Calu3 (cell line): ENCODE data around the gene CDH13. TPM values are rescaled to one million over a fixed set of nuclear protein-coding genes. Genes with fewer than 3 reads are reported as not detected.

Experiments
- BruUV-seq: library from RNA; stranded (reverse); fragments of 400-500 nt; replicated peaks from 2 replicates; lab custom pipeline; 2021; lab: Mats Ljungman, UMichigan
- CTCF ChIA-PET: fragments of 300-600 bp; sonication (Branson Sonifier 250); formaldehyde crosslinking; loops from one replicate; lab custom pipeline; 2022; ENCODE audit warnings: antibody characterized with exemption; lab: Charles Lee
- DNase-seq: peaks from one replicate; pipeline ENCODE4 v3.0.0; 2022
- H3K27ac Mint-ChIP-seq: one replicate; pipeline ENCODE4 v1.8.0; 2022; ENCODE audit warnings: mixed read lengths; ENCODE audit not compliant: unreplicated experiment
- H3K27me3 Mint-ChIP-seq: one replicate; pipeline ENCODE4 v1.8.0; 2022; ENCODE audit warnings: mixed read lengths; ENCODE audit not compliant: unreplicated experiment
- H3K36me3 Mint-ChIP-seq: one replicate; pipeline ENCODE4 v1.8.0; 2022; ENCODE audit warnings: mild to moderate bottlenecking, moderate library complexity, mixed read lengths; ENCODE audit not compliant: insufficient read depth, unreplicated experiment
- H3K4me1 Mint-ChIP-seq: one replicate; pipeline ENCODE4 v1.8.0; 2022; ENCODE audit warnings: mild to moderate bottlenecking, low read depth, mixed read lengths; ENCODE audit not compliant: unreplicated experiment
- H3K4me3 Mint-ChIP-seq: one replicate; pipeline ENCODE4 v1.8.0; 2022; ENCODE audit warnings: mild to moderate bottlenecking, low read depth, moderate library complexity, mixed read lengths; ENCODE audit not compliant: unreplicated experiment
- H3K9me3 Mint-ChIP-seq: one replicate; pipeline ENCODE4 v1.8.0; 2022; ENCODE audit warnings: low read depth, mixed read lengths; ENCODE audit not compliant: unreplicated experiment
- CTCF ChIP-seq: fragments of 200-600 bp; IDR thresholded peaks from one replicate; pipeline ENCODE4 v1.8.0; 2022; ENCODE audit warnings: antibody characterized with exemption; ENCODE audit not compliant: unreplicated experiment
- intact Hi-C: fragments of 100-400 bp; cut with micrococcal nuclease; formaldehyde crosslinking; loops from one replicate; pipeline ENCODE4 v1.10.0; 2022; ENCODE audit not compliant: unreplicated experiment
- total RNA-seq: library from RNA; stranded (reverse); gene quantifications from 2 replicates; pipeline ENCODE4 v1.2.3, GENCODE V29; 2022

Gene CDH13
- total RNA-seq, 1 experiment from 2014 or later: not detected

- Mint-ChIP-seq H3K36me3 (no peaks in the 10 kb centered on the region), H3K4me1 (no peaks in the 10 kb centered on the region), H3K27me3 (no peaks in the 10 kb centered on the region), H3K27ac (no peak overlapping the region), H3K9me3 (peaks cover 11% of the 10 kb centered on the region), H3K4me3 (no peak overlapping the region)
- intact Hi-C loops: no loop called here
- no TSS peak for BruUV-seq
- CTCF ChIA-PET: interaction anchor here (0.7 kb wide), 1 partner anchor 532 kb away, joined by 4 read pairs; no protein-coding TSS in a partner anchor
- no peak for TF ChIP-seq CTCF
- DNase-seq: no peak
These were observed 366.6 kb downstream of the CDH13 start for GRCh38 chr16:82993415-82993814.

GRCh38 chr16:82993926-82994325 lies 367.2 kb downstream of the CDH13 start:
- H3K4me1 Mint-ChIP-seq: no peaks in the 10 kb centered on the region
- no peak for DNase-seq
- no peak for TF ChIP-seq CTCF
- no peaks in the 10 kb centered on the region for H3K27me3 Mint-ChIP-seq
- BruUV-seq: no TSS peak
- CTCF ChIA-PET: interaction anchor here (0.7 kb wide), 1 partner anchor 532 kb away, joined by 4 read pairs; no protein-coding TSS in a partner anchor
- no peak overlapping the region for H3K4me3 Mint-ChIP-seq
- no peak overlapping the region for H3K27ac Mint-ChIP-seq
- peaks cover 13% of the 10 kb centered on the region for H3K9me3 Mint-ChIP-seq
- H3K36me3 Mint-ChIP-seq: no peaks in the 10 kb centered on the region
- intact Hi-C loops: no loop called here

GRCh38 chr16:82995286-82995923 lies 368.6 kb downstream of the CDH13 start:
- no peaks in the 10 kb centered on the region for H3K27me3 Mint-ChIP-seq
- intact Hi-C loops: no loop called here
- no peaks in the 10 kb centered on the region for H3K4me1 Mint-ChIP-seq
- H3K36me3 Mint-ChIP-seq: no peaks in the 10 kb centered on the region
- peaks cover 16% of the 10 kb centered on the region for H3K9me3 Mint-ChIP-seq
- DNase-seq: peak; percentile 2
- no peak overlapping the region for H3K4me3 Mint-ChIP-seq
- CTCF ChIA-PET: interaction anchor here (0.6 kb wide), 1 partner anchor 141 kb away, joined by 3 read pairs; no protein-coding TSS in a partner anchor
- no TSS peak for BruUV-seq
- TF ChIP-seq CTCF: no peak
- no peak overlapping the region for H3K27ac Mint-ChIP-seq

- CTCF ChIA-PET: interaction anchor here (0.6 kb wide), 1 partner anchor 140 kb away, joined by 3 read pairs; no protein-coding TSS in a partner anchor
- intact Hi-C loops: no loop called here
These were observed 369.2 kb downstream of the CDH13 start for GRCh38 chr16:82995924-82996441.

More at GRCh38 chr16:82995924-82996441, 369.2 kb downstream of the CDH13 start:
- Mint-ChIP-seq H3K4me3 (no peak overlapping the region), H3K9me3 (peaks cover 19% of the 10 kb centered on the region), H3K4me1 (no peaks in the 10 kb centered on the region), H3K27ac (no peak overlapping the region), H3K36me3 (no peaks in the 10 kb centered on the region), H3K27me3 (no peaks in the 10 kb centered on the region)
- no TSS peak for BruUV-seq
- no peak for TF ChIP-seq CTCF
- DNase-seq: no peak
